ENCODE data around the gene PRPF6. TPM values are rescaled to one million over a fixed set of nuclear protein-coding genes. Genes with fewer than 3 reads are reported as not detected.
A peak's percentile ranks its signal among the peaks of the same experiment; 100 is the strongest.

PRPF6 gene
- total and polyA plus RNA-seq, 2 donors (not counting 3 experiments of a cell fraction or from before 2014, with no cell fraction given) = 35.3 to 67.4 TPM

GRCh38 chr20:64050261-64051032, 69.5 kb downstream of the PRPF6 start:
- Histone ChIP-seq H3K9ac (replicated peaks; ENCODE audit: extremely low read depth, insufficient read depth, low read length) (no peak overlapping the region), H3K79me2 (ENCODE audit: control insufficient read depth, insufficient read depth, low read length) (peaks cover 20% of the 10 kb centered on the region), H2AFZ (ENCODE audit: low read depth, low read length) (no peak overlapping the region), H3K4me3 (replicated peaks in 1 of 3; ENCODE audit: insufficient read depth in 1 of 3, low read depth in 1 of 3, low read length in 3 of 3) (no peak overlapping the region), H3K4me1 (ENCODE audit: control insufficient read depth, extremely low read depth, insufficient read depth, low read length) (peaks cover 75% of the 10 kb centered on the region), H3K27ac (ENCODE audit: insufficient read depth, low read depth, low read length) (peak overlapping the region; percentile 28), H3K4me2 (ENCODE audit: insufficient read depth, low read length) (no peak overlapping the region), H4K20me1 (replicated peaks; ENCODE audit: control insufficient read depth, extremely low read depth, insufficient read depth, low read length) (peaks cover 3% of the 10 kb centered on the region), H3K36me3 (ENCODE audit: control insufficient read depth in 2 of 2, extremely low read depth in 1 of 2, insufficient read depth in 2 of 2, low read length in 2 of 2) (peaks cover 9 to 13% of the 10 kb centered on the region in 2 experiments), H3K27me3 (ENCODE audit: control insufficient read depth in 2 of 2, insufficient read depth in 2 of 2, low read length in 2 of 2) (no peaks in the 10 kb centered on the region), H3K9me3 (replicated peaks; ENCODE audit: control insufficient read depth, insufficient read depth, low read length) (no peaks in the 10 kb centered on the region), H3K9me1 (replicated peaks; ENCODE audit: control insufficient read depth, extremely low read depth, insufficient read depth, low read length) (no peaks in the 10 kb centered on the region)
- dilution Hi-C loops (cut with MboI; ENCODE audit: extremely low pct_ligation_motif_present, low sequenced_read_pairs) (no loop called here), intact Hi-C loops (cut with micrococcal nuclease) (loop anchor here (10.0 kb wide), 1 partner anchor 156 kb away; the partner anchor contains the start of gene DNAJC5)
- no TSS peak for BruUV-seq (replicated peaks)
- CTCF ChIA-PET = interaction anchor here (0.7 to 15.2 kb wide), 4 partner anchors 12 to 70 kb away, joined by 3 to 412 read pairs (median 3); partner anchors contain the start of gene C20orf204
- TF ChIP-seq MAX (IDR thresholded peaks at IDR 0.05; ENCODE audit: insufficient read depth, insufficient read length) (no peak), POLR2A (IDR thresholded peaks at IDR 0.05; ENCODE audit: low read depth, low read length) (no peak), GATA2 (IDR thresholded peaks at IDR 0.05; ENCODE audit: insufficient read depth, insufficient read length, low read depth, low read length) (no peak), JUN (IDR thresholded peaks at IDR 0.05; ENCODE audit: borderline replicate concordance, insufficient read depth, insufficient read length, low read depth) (no peak), EZH2 (IDR thresholded peaks at IDR 0.05; ENCODE audit: borderline replicate concordance, low read depth, low read length, severe bottlenecking) (no peak), MYC (IDR thresholded peaks at IDR 0.05; ENCODE audit: low read depth, low read length) (no peak), CTCF (IDR thresholded peaks at IDR 0.05; ENCODE audit: extremely low read depth in 1 of 2, insufficient read depth in 1 of 2, low read depth in 1 of 2, low read length in 2 of 2) (no peak), POLR2AphosphoS5 (IDR thresholded peaks at IDR 0.05; ENCODE audit: insufficient read depth, low read depth, low read length) (no peak), FOS (IDR thresholded peaks at IDR 0.05; ENCODE audit: borderline replicate concordance, insufficient read depth, low read length) (no peak)
- DNase-seq (ENCODE audit: low read depth, low spot score) (no peak), FAIRE-seq (no peak)
- POLR2A ChIA-PET = interaction anchor here (0.6 to 2.2 kb wide), 3 partner anchors 9 to 404 kb away, joined by 3 to 8 read pairs (median 4); no protein-coding TSS in a partner anchor
